Thyroid gland (tissue), 4 donors: ENCODE data around the gene ITGA2B.
"Not testable (repeated sequence)": the region's sequence is repeated elsewhere in the genome, so short reads cannot be mapped to it uniquely, and the experiment has no call there.

Source experiments
- POLR2A ChIP-seq, 2 donors: fragments of 450-650 bp; IDR thresholded peaks; one replicate each; pipeline ENCODE4 v1.6.1; 2017; ENCODE audit warnings: antibody characterized with exemption in 2 of 2, mild to moderate bottlenecking in 2 of 2, moderate library complexity in 1 of 2
- TF ChIP-seq, protein P1 (sequence below), 6 experiments: fragments of 200-600 bp in 3 of 6; fragments of 450-650 bp in 3 of 6; sonication (generic) in 3 of 6; IDR thresholded peaks; one replicate each; pipeline ENCODE4 v1.5.1; 2016 to 2019; ENCODE audit warnings: antibody characterized with exemption in 6 of 6, mild to moderate bottlenecking in 2 of 6, inconsistent platforms in 1 of 6, moderate library complexity in 1 of 6

DNA sequence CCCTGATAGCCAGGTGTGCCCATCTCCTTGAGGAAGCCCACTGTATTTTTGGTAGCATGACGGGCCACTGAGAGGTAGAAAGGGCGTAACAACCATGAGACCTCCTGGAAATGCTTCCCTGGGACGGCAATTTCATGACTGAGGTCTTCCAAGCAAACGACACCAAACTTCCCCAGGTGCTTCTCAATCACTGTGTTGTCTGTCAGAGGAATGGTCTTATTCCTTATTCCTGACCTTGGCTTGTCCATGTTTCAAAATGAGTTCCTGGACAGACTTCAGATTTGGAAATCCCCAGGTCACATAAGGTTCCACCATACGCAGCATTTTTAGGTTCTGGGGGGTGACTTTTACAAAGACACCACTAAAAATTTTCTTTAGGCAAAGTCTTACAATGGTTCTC is 24.4 kb downstream of the ITGA2B start:
- TF ChIP-seq, protein P1, sequence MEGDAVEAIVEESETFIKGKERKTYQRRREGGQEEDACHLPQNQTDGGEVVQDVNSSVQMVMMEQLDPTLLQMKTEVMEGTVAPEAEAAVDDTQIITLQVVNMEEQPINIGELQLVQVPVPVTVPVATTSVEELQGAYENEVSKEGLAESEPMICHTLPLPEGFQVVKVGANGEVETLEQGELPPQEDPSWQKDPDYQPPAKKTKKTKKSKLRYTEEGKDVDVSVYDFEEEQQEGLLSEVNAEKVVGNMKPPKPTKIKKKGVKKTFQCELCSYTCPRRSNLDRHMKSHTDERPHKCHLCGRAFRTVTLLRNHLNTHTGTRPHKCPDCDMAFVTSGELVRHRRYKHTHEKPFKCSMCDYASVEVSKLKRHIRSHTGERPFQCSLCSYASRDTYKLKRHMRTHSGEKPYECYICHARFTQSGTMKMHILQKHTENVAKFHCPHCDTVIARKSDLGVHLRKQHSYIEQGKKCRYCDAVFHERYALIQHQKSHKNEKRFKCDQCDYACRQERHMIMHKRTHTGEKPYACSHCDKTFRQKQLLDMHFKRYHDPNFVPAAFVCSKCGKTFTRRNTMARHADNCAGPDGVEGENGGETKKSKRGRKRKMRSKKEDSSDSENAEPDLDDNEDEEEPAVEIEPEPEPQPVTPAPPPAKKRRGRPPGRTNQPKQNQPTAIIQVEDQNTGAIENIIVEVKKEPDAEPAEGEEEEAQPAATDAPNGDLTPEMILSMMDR (IDR thresholded peaks at IDR 0.05), result not testable (repeated sequence)
- TF ChIP-seq POLR2A (IDR thresholded peaks at IDR 0.05), result not testable (repeated sequence)
